Inferior parietal cortex (tissue), 1 donor: Measurements from ENCODE around the gene TRAPPC10.

Experiments used
- DNase-seq: peaks from one replicate; pipeline ENCODE4 v3.0.0-alpha.2; 2016; ENCODE audit errors: extremely low spot score

The TRAPPC10 gene

GRCh38 chr21:44002511-44002910 is 9.6 kb upstream of the TRAPPC10 start:
- no peak for DNase-seq

- DNase-seq: no peak
Measured at GRCh38 chr21:44003307-44003966, 8.7 kb upstream of the TRAPPC10 start.

- DNase-seq: no peak
Measured at GRCh38 chr21:44005071-44005470, 7.0 kb upstream of the TRAPPC10 start.

- DNase-seq: no peak
Measured at GRCh38 chr21:44005593-44005992, 6.5 kb upstream of the TRAPPC10 start.

- DNase-seq: no peak
Measured at GRCh38 chr21:44006017-44006619, 6.0 kb upstream of the TRAPPC10 start.

GRCh38 chr21:44006656-44007055 is 5.5 kb upstream of the TRAPPC10 start:
- no peak for DNase-seq

- no peak for DNase-seq
Measured at GRCh38 chr21:44010429-44010828, 1.7 kb upstream of the TRAPPC10 start.

GRCh38 chr21:44011123-44011522 is 986 bp upstream of the TRAPPC10 start:
- no peak for DNase-seq

- no peak for DNase-seq
Measured at GRCh38 chr21:44012474-44013379, 618 bp downstream of the TRAPPC10 start.

- no peak for DNase-seq
Measured at GRCh38 chr21:44013380-44014088, 1.4 kb downstream of the TRAPPC10 start.

GRCh38 chr21:44017601-44018000 is 5.5 kb downstream of the TRAPPC10 start:
- DNase-seq: no peak

- DNase-seq: no peak
Measured at GRCh38 chr21:44018127-44018526, 6.0 kb downstream of the TRAPPC10 start.

GRCh38 chr21:44018813-44019567 is 6.9 kb downstream of the TRAPPC10 start:
- DNase-seq: no peak

GRCh38 chr21:44019568-44019958 is 7.5 kb downstream of the TRAPPC10 start:
- no peak for DNase-seq

GRCh38 chr21:44020551-44020950 is 8.4 kb downstream of the TRAPPC10 start:
- no peak for DNase-seq

- no peak for DNase-seq
Measured at GRCh38 chr21:44021064-44021463, 9.0 kb downstream of the TRAPPC10 start.

GRCh38 chr21:44024257-44024656 is 12.1 kb downstream of the TRAPPC10 start:
- DNase-seq: no peak

GRCh38 chr21:44024887-44025353 is 12.8 kb downstream of the TRAPPC10 start:
- DNase-seq: no peak

- no peak for DNase-seq
Measured at GRCh38 chr21:44027607-44028286, 15.6 kb downstream of the TRAPPC10 start.

- DNase-seq: no peak
Measured at GRCh38 chr21:44028287-44028659, 16.2 kb downstream of the TRAPPC10 start.
